Measurements from ENCODE around the gene SLC5A2. TPM values are rescaled to one million over a fixed set of nuclear protein-coding genes. Genes with fewer than 3 reads are reported as not detected.
"Not testable (repeated sequence)": the region's sequence is repeated elsewhere in the genome, so short reads cannot be mapped to it uniquely, and the experiment has no call there.

Gene SLC5A2
- total RNA-seq, 1 experiment from 2014 or later: 1.6 TPM

GRCh38 chr16:31535737-31536136 is 52.8 kb downstream of the SLC5A2 start:
- no peak for TF ChIP-seq CTCF (IDR thresholded peaks at IDR 0.05; ENCODE audit: unreplicated experiment)
- CTCF ChIA-PET: interaction anchor here (0.7 kb wide), 1 partner anchor 59 kb away, joined by 3 read pairs; no protein-coding TSS in a partner anchor
- no TSS peak for BruUV-seq (replicated peaks)
- Mint-ChIP-seq H3K36me3 (ENCODE audit: insufficient read depth, unreplicated experiment) (no peaks in the 10 kb centered on the region), H3K27me3 (ENCODE audit: unreplicated experiment) (no peaks in the 10 kb centered on the region), H3K9me3 (ENCODE audit: low read depth, unreplicated experiment) (peaks cover 9% of the 10 kb centered on the region), H3K4me3 (ENCODE audit: low read depth, unreplicated experiment) (no peak overlapping the region), H3K27ac (ENCODE audit: unreplicated experiment) (no peak overlapping the region), H3K4me1 (ENCODE audit: low read depth, unreplicated experiment) (no peaks in the 10 kb centered on the region)
- no peak for DNase-seq
- intact Hi-C loops (cut with micrococcal nuclease; ENCODE audit: unreplicated experiment): loop anchor here (10.0 kb wide), 1 partner anchor 79 kb away; no protein-coding TSS in a partner anchor

GRCh38 chr16:31536804-31537361 is 54.0 kb downstream of the SLC5A2 start:
- no TSS peak for BruUV-seq (replicated peaks)
- H3K9me3 Mint-ChIP-seq (ENCODE audit: low read depth, unreplicated experiment): peaks cover 9% of the 10 kb centered on the region
- H3K27me3 Mint-ChIP-seq (ENCODE audit: unreplicated experiment): no peaks in the 10 kb centered on the region
- no peaks in the 10 kb centered on the region for H3K36me3 Mint-ChIP-seq (ENCODE audit: insufficient read depth, unreplicated experiment)
- DNase-seq: no peak
- no peak overlapping the region for H3K27ac Mint-ChIP-seq (ENCODE audit: unreplicated experiment)
- intact Hi-C loops (cut with micrococcal nuclease; ENCODE audit: unreplicated experiment): loop anchor here (10.0 kb wide), 1 partner anchor 78 kb away; no protein-coding TSS in a partner anchor
- TF ChIP-seq CTCF (IDR thresholded peaks at IDR 0.05; ENCODE audit: unreplicated experiment): no peak
- CTCF ChIA-PET: no interaction called here
- H3K4me3 Mint-ChIP-seq (ENCODE audit: low read depth, unreplicated experiment): no peak overlapping the region
- H3K4me1 Mint-ChIP-seq (ENCODE audit: low read depth, unreplicated experiment): no peaks in the 10 kb centered on the region

GRCh38 chr16:31537362-31538242 is 54.7 kb downstream of the SLC5A2 start:
- H3K4me3 Mint-ChIP-seq (ENCODE audit: low read depth, unreplicated experiment): no peak overlapping the region
- DNase-seq: no peak
- no peak for TF ChIP-seq CTCF (IDR thresholded peaks at IDR 0.05; ENCODE audit: unreplicated experiment)
- no peaks in the 10 kb centered on the region for H3K4me1 Mint-ChIP-seq (ENCODE audit: low read depth, unreplicated experiment)
- intact Hi-C loops (cut with micrococcal nuclease; ENCODE audit: unreplicated experiment): loop anchor here (10.0 kb wide), 1 partner anchor 77 kb away; no protein-coding TSS in a partner anchor
- no peaks in the 10 kb centered on the region for H3K27me3 Mint-ChIP-seq (ENCODE audit: unreplicated experiment)
- H3K27ac Mint-ChIP-seq (ENCODE audit: unreplicated experiment): no peak overlapping the region
- no peaks in the 10 kb centered on the region for H3K36me3 Mint-ChIP-seq (ENCODE audit: insufficient read depth, unreplicated experiment)
- CTCF ChIA-PET: no interaction called here
- H3K9me3 Mint-ChIP-seq (ENCODE audit: low read depth, unreplicated experiment): peaks cover 11% of the 10 kb centered on the region
- BruUV-seq (replicated peaks): no TSS peak

GRCh38 chr16:31538243-31538598 is 55.3 kb downstream of the SLC5A2 start:
- H3K9me3 Mint-ChIP-seq (ENCODE audit: low read depth, unreplicated experiment): peaks cover 11% of the 10 kb centered on the region
- DNase-seq; H3K4me1 Mint-ChIP-seq (ENCODE audit: low read depth, unreplicated experiment); CTCF ChIA-PET; BruUV-seq (replicated peaks); H3K27me3 Mint-ChIP-seq (ENCODE audit: unreplicated experiment); H3K4me3 Mint-ChIP-seq (ENCODE audit: low read depth, unreplicated experiment); H3K36me3 Mint-ChIP-seq (ENCODE audit: insufficient read depth, unreplicated experiment); H3K27ac Mint-ChIP-seq (ENCODE audit: unreplicated experiment): not testable (repeated sequence)
- intact Hi-C loops (cut with micrococcal nuclease; ENCODE audit: unreplicated experiment): loop anchor here (10.0 kb wide), 1 partner anchor 77 kb away; no protein-coding TSS in a partner anchor

GRCh38 chr16:31539762-31540161 is 56.8 kb downstream of the SLC5A2 start:
- intact Hi-C loops (cut with micrococcal nuclease; ENCODE audit: unreplicated experiment): loop anchor here (10.0 kb wide), 1 partner anchor 75 kb away; no protein-coding TSS in a partner anchor
- H3K4me1 Mint-ChIP-seq (ENCODE audit: low read depth, unreplicated experiment); BruUV-seq (replicated peaks); DNase-seq; H3K36me3 Mint-ChIP-seq (ENCODE audit: insufficient read depth, unreplicated experiment); CTCF ChIA-PET; H3K27me3 Mint-ChIP-seq (ENCODE audit: unreplicated experiment); H3K4me3 Mint-ChIP-seq (ENCODE audit: low read depth, unreplicated experiment); H3K27ac Mint-ChIP-seq (ENCODE audit: unreplicated experiment): not testable (repeated sequence)
- peaks cover 14% of the 10 kb centered on the region for H3K9me3 Mint-ChIP-seq (ENCODE audit: low read depth, unreplicated experiment)

Other genes starting within 250 kb of the SLC5A2 start
- 2.1 and 3.1 TPM in 2 replicates for gene ITGAM, start 223.1 kb upstream of the SLC5A2 start, total RNA-seq (2022)
- 1.6 and 3.9 TPM in 2 replicates for gene ITGAX, start 127.9 kb upstream of the SLC5A2 start, total RNA-seq (2022)
- not detected in 2 replicates for gene ITGAD, start 89.8 kb upstream of the SLC5A2 start, total RNA-seq (2022)
- gene COX6A2, start 54.8 kb upstream of the SLC5A2 start, total RNA-seq (2022): not detected in 2 replicates
- 0.17 TPM in 1 of 2 replicates, not detected in the other for gene ZNF843, start 40.3 kb upstream of the SLC5A2 start, total RNA-seq (2022)
- gene ARMC5, start 23.6 kb upstream of the SLC5A2 start, total RNA-seq (2022): 13.2 and 13.6 TPM in 2 replicates
- 14.5 and 18.7 TPM in 2 replicates for gene TGFB1I1, start 11.0 kb upstream of the SLC5A2 start, total RNA-seq (2022)
- gene RUSF1, start 25.3 kb downstream of the SLC5A2 start, total RNA-seq (2022): 96.0 and 105 TPM in 2 replicates
- not detected in 2 replicates for gene AHSP, start 44.8 kb downstream of the SLC5A2 start, total RNA-seq (2022)